A673 (cell line): Measurements from ENCODE around the gene TLE6. TPM values are rescaled to one million over a fixed set of nuclear protein-coding genes. Genes with fewer than 3 reads are reported as not detected.

Experiments
- BruUV-seq: library from RNA; stranded (reverse); fragments of 400-500 nt; replicated peaks from 2 replicates; lab custom pipeline; 2021; lab: Mats Ljungman, UMichigan
- CTCF ChIA-PET: fragments of 300-600 bp; sonication (Branson Sonifier 250); formaldehyde crosslinking; loops from one replicate; lab custom pipeline; 2022; ENCODE audit warnings: antibody characterized with exemption; lab: Charles Lee
- POLR2A ChIA-PET: fragments of 300-600 bp; sonication (Branson Sonifier 250); formaldehyde crosslinking; loops from one replicate; lab custom pipeline; 2022; ENCODE audit warnings: antibody characterized with exemption; ENCODE audit not compliant: low non-redundant PET; lab: Charles Lee
- DNase-seq: peaks from one replicate; pipeline ENCODE4 v3.0.0-alpha.2; 2015; ENCODE audit warnings: low spot score
- H3K27ac ChIP-seq: fragments of 200-600 bp; sonication (generic); 2 replicates; pipeline ENCODE4 v1.5.1; 2016; ENCODE audit warnings: mixed run types, low read depth, mild to moderate bottlenecking, mixed read lengths, antibody characterized with exemption, low read length; ENCODE audit not compliant: poor library complexity, severe bottlenecking
- H3K27me3 ChIP-seq: fragments of 200-600 bp; sonication (generic); replicated peaks from 2 replicates; pipeline ENCODE4 v1.6.1; 2017; ENCODE audit warnings: mixed run types, low read depth, mild to moderate bottlenecking, mixed read lengths, antibody characterized with exemption, low read length; ENCODE audit not compliant: insufficient read depth, poor library complexity
- H3K36me3 ChIP-seq: fragments of 200-600 bp; sonication (generic); 2 replicates; pipeline ENCODE4 v1.6.1; 2016; ENCODE audit warnings: mixed run types, mild to moderate bottlenecking, mixed read lengths, antibody characterized with exemption, low read length; ENCODE audit not compliant: insufficient read depth, poor library complexity, severe bottlenecking
- H3K4me1 ChIP-seq: fragments of 200-600 bp; sonication (generic); 2 replicates; pipeline ENCODE4 v1.6.1; 2017; ENCODE audit warnings: mixed run types, mild to moderate bottlenecking, mixed read lengths, antibody characterized with exemption, low read length; ENCODE audit not compliant: insufficient read depth, poor library complexity, severe bottlenecking
- H3K4me3 ChIP-seq: fragments of 200-600 bp; sonication (generic); 2 replicates; pipeline ENCODE4 v1.5.1; 2016; ENCODE audit warnings: low read depth, mixed run types, mild to moderate bottlenecking, mixed read lengths, low read length; ENCODE audit not compliant: poor library complexity, severe bottlenecking
- H3K9me3 ChIP-seq: fragments of 200-600 bp; sonication (generic); 2 replicates; pipeline ENCODE4 v1.6.1; 2016; ENCODE audit warnings: mixed run types, low read depth, mild to moderate bottlenecking, mixed read lengths, antibody characterized with exemption, low read length; ENCODE audit not compliant: poor library complexity, severe bottlenecking
- CTCF ChIP-seq: fragments of 300-800, 200-600 bp; sonication (generic); conservative IDR thresholded peaks from 2 replicates; pipeline ENCODE4 v1.5.1; 2017; ENCODE audit warnings: low read depth, mild to moderate bottlenecking, antibody characterized with exemption, low read length, moderate library complexity, mixed read lengths
- EZH2 ChIP-seq: fragments of 200-600 bp; sonication (generic); IDR thresholded peaks from 2 replicates; pipeline ENCODE4 v1.6.1; 2017; ENCODE audit warnings: borderline replicate concordance, low read depth, mild to moderate bottlenecking, mixed read lengths, antibody characterized with exemption, low read length; ENCODE audit not compliant: poor library complexity, severe bottlenecking
- intact Hi-C: fragments of 100-400 bp; cut with micrococcal nuclease; formaldehyde crosslinking; loops from one replicate; pipeline ENCODE4 v1.10.0; 2022; ENCODE audit not compliant: unreplicated experiment
- total RNA-seq: library from RNA; stranded (reverse); gene quantifications from 2 replicates; pipeline ENCODE4 v1.2.3, GENCODE V29; 2021

TLE6 gene
- total RNA-seq, 1 experiment from 2014 or later = not detected

GRCh38 chr19:2986951-2987524, 9.7 kb downstream of the TLE6 start:
- BruUV-seq = no TSS peak
- ChIA-PET CTCF (no interaction called here), POLR2A (no interaction called here)
- intact Hi-C loops = no loop called here
- TF ChIP-seq CTCF = no peak
- TF ChIP-seq EZH2 = no peak
- Histone ChIP-seq H3K4me1 (peaks cover 18% of the 10 kb centered on the region), H3K4me3 (no peak overlapping the region), H3K9me3 (no peaks in the 10 kb centered on the region), H3K36me3 (no peaks in the 10 kb centered on the region), H3K27me3 (peaks cover 5% of the 10 kb centered on the region), H3K27ac (no peak overlapping the region)
- DNase-seq = no peak

GRCh38 chr19:2987797-2988196, 10.4 kb downstream of the TLE6 start:
- TF ChIP-seq CTCF (no peak), EZH2 (no peak)
- ChIA-PET POLR2A (no interaction called here), CTCF (no interaction called here)
- no peak overlapping the region for H3K27ac ChIP-seq
- no peak overlapping the region for H3K4me3 ChIP-seq
- no TSS peak for BruUV-seq
- intact Hi-C loops = no loop called here
- no peaks in the 10 kb centered on the region for H3K9me3 ChIP-seq
- no peaks in the 10 kb centered on the region for H3K36me3 ChIP-seq
- H3K27me3 ChIP-seq = peaks cover 5% of the 10 kb centered on the region
- no peak for DNase-seq
- peaks cover 11% of the 10 kb centered on the region for H3K4me1 ChIP-seq

DNA sequence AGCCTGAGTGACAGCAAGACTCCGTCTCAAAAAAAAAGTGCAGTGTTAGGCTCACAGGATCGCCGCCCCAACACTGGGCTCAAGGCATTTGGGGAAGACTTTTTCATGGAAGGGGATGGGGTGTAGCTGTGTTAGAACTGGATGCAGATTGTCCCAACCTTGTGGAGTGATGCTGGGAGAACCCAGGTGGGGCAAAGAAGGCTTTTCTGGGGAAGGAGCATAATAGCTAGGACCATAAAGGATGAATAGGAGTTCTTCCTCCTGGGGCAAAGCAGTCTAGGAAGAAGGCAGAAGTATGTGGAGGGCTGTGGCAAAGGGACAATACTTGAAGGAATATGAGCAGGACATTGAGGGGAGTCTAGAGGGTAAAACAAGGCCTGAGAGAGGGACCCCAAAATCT, 11.2 kb downstream of the TLE6 start:
- ChIA-PET POLR2A (no interaction called here), CTCF (no interaction called here)
- intact Hi-C loops = no loop called here
- DNase-seq = no peak
- H3K36me3 ChIP-seq = no peaks in the 10 kb centered on the region
- no peak overlapping the region for H3K27ac ChIP-seq
- H3K4me1 ChIP-seq = peaks cover 8% of the 10 kb centered on the region
- TF ChIP-seq CTCF = no peak
- no peak for TF ChIP-seq EZH2
- no peak overlapping the region for H3K4me3 ChIP-seq
- peaks cover 5% of the 10 kb centered on the region for H3K27me3 ChIP-seq
- no peaks in the 10 kb centered on the region for H3K9me3 ChIP-seq
- no TSS peak for BruUV-seq
